Gastrocnemius medialis (tissue), 4 donors: ENCODE results near the gene XXYLT1. TPM values are rescaled to one million over a fixed set of nuclear protein-coding genes. Genes with fewer than 3 reads are reported as not detected.

Experiments used
- ATAC-seq, 2 donors: fragments of 150-250 bp; one replicate each; pipeline ENCODE4 v1.9.1; 2016
- DNase-seq, 2 donors: peaks; one replicate each; pipeline ENCODE4 v3.0.0-alpha.2; 2019
- H3K27ac ChIP-seq, 4 donors: fragments of 200-600 bp; sonication (generic); 1 replicate in 1 of 4; 2 replicates in 3 of 4; pipeline ENCODE4 v1.5.1; 2016 to 2018; ENCODE audit warnings: mild to moderate bottlenecking in 2 of 4, moderate library complexity in 1 of 4
- H3K27me3 ChIP-seq, 3 donors: fragments of 200-600 bp; sonication (generic) in 2 of 3; 1 replicate in 1 of 3; 2 replicates in 2 of 3; pipeline versions ENCODE4 v1.5.1 to v1.6.0; 2016 to 2019; ENCODE audit warnings: mild to moderate bottlenecking in 1 of 3, moderate library complexity in 1 of 3
- H3K36me3 ChIP-seq, 2 donors: fragments of 200-600 bp; sonication (generic) in 1 of 2; one replicate each; pipeline ENCODE4 v1.5.1; 2017 to 2018
- H3K4me1 ChIP-seq, 2 donors: fragments of 200-600 bp; sonication (generic) in 1 of 2; one replicate each; pipeline ENCODE4 v1.5.1; 2016 to 2017; ENCODE audit warnings: mild to moderate bottlenecking in 2 of 2
- H3K4me3 ChIP-seq, 4 donors: fragments of 200-600 bp; sonication (generic) in 3 of 4; 1 replicate in 1 of 4; 2 replicates in 3 of 4; pipeline ENCODE4 v1.5.1; 2016 to 2019; ENCODE audit warnings: mild to moderate bottlenecking in 2 of 4
- H3K9me3 ChIP-seq, 3 donors: fragments of 200-600 bp; sonication (generic) in 2 of 3; 1 replicate in 1 of 3; 2 replicates in 2 of 3; pipeline ENCODE4 v1.5.1; 2016 to 2019
- POLR2A ChIP-seq, 2 donors: fragments of 450-650 bp; IDR thresholded peaks; one replicate each; pipeline ENCODE4 v1.6.1; 2017; ENCODE audit warnings: antibody characterized with exemption in 2 of 2, mild to moderate bottlenecking in 2 of 2, moderate library complexity in 2 of 2
- in situ Hi-C, 4 donors: fragments of 200-750 bp; cut with MboI; loops; one replicate each; pipeline versions ENCODE4 v1.15.0 to v1.8.0; 2017; ENCODE audit warnings: low sequenced_read_pairs in 4 of 4
- intact Hi-C: fragments of 100-400 bp; cut with DNase I; formaldehyde crosslinking; loops from one replicate; pipeline ENCODE4 v1.15.1; 2023; ENCODE audit warnings: low total_unique reads
- total RNA-seq, 4 donors: library from RNA; depleted of rRNA; stranded (reverse); fragments of >200 nt; gene quantifications; one replicate each; pipeline versions ENCODE4 v1.1.0 to v1.2.3, GENCODE V29; 2016
- TF ChIP-seq, protein P1 (sequence below), 5 experiments: fragments of 450-650 bp in 3 of 5; fragments of 200-600 bp in 2 of 5; sonication (generic) in 2 of 5; IDR thresholded peaks in 4 of 5; conservative IDR thresholded peaks in 1 of 5; 1 replicate in 4 of 5; 2 replicates in 1 of 5; pipeline ENCODE4 v1.5.1; 2016 to 2019; ENCODE audit warnings: antibody characterized with exemption in 5 of 5, mild to moderate bottlenecking in 3 of 5, moderate library complexity in 3 of 5

The XXYLT1 gene
- total RNA-seq, 4 donors from 2014 or later, result 0.87 to 3.1 (median 1.3) TPM

DNA sequence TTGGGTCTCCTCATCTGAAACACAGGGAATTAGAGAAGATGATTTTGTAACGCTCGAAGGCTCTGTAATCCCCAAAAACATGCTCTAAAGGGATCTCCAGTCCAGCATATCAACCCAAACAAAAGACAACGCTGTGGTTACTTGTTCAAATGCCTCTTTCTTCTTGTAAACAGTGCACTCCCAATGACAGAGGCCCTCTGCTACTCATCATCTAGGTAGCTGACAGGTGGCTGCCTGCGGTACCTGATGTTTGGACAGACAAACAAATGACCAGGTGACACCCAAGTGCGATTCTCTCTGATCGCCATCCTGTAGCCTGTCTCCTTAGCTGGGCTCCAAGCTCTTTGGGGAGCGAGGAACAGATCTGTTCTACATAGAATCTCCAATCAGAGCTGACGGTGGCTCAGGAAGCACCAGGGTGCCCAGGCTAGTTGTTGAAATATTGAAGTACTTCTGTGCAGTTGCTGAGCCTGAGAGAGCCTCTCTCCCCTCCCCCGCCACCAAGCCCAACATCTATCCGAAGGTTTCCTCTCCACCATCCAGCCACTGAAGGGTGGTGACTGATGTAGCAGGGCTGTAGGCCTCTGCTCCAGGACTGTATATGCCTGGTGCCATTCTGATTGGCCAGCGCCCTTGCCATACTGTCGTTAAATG is 238.7 kb downstream of the XXYLT1 start:
- no peak for TF ChIP-seq POLR2A (IDR thresholded peaks at IDR 0.05)
- peaks cover 0 to 3% of the 10 kb centered on the region in 2 donors for H3K4me1 ChIP-seq
- DNase-seq (no peak), ATAC-seq (no peak)
- H3K4me3 ChIP-seq, result no peak overlapping the region
- intact Hi-C loops, result no loop called here
- no peaks in the 10 kb centered on the region for H3K27me3 ChIP-seq
- no peaks in the 10 kb centered on the region for H3K36me3 ChIP-seq
- peak overlapping the region in 1 of 4 donors; percentile 31 for H3K27ac ChIP-seq
- H3K9me3 ChIP-seq, result no peaks in the 10 kb centered on the region
- in situ Hi-C loops, result no loop called here

DNA sequence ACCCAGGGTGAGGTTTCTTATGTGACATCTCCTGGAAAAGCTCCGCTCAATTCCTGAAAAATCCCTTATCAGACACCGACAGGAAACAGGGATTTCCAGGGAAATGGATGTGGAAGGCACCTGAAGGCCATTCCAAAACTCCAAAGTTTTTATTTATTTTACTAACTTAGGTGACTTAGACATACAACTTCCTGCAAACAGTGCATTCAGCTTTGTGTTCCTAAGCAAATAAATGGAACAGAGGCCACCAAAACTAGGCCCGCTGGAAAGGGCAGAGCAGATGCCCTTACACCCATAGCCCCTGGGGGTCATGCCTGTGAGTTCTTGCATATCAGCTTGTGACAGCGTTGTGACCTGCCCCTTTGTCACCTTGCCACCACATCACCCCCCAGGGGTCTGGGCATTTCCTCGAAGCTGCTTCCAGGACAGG is 239.4 kb downstream of the XXYLT1 start:
- no peaks in the 10 kb centered on the region for H3K9me3 ChIP-seq
- H3K4me3 ChIP-seq, result no peak overlapping the region
- ATAC-seq, result peak; percentile 20 to 51
- peak overlapping the region in 3 of 4 donors; percentile 54 to 67 (median 58) for H3K27ac ChIP-seq
- TF ChIP-seq, protein P1, sequence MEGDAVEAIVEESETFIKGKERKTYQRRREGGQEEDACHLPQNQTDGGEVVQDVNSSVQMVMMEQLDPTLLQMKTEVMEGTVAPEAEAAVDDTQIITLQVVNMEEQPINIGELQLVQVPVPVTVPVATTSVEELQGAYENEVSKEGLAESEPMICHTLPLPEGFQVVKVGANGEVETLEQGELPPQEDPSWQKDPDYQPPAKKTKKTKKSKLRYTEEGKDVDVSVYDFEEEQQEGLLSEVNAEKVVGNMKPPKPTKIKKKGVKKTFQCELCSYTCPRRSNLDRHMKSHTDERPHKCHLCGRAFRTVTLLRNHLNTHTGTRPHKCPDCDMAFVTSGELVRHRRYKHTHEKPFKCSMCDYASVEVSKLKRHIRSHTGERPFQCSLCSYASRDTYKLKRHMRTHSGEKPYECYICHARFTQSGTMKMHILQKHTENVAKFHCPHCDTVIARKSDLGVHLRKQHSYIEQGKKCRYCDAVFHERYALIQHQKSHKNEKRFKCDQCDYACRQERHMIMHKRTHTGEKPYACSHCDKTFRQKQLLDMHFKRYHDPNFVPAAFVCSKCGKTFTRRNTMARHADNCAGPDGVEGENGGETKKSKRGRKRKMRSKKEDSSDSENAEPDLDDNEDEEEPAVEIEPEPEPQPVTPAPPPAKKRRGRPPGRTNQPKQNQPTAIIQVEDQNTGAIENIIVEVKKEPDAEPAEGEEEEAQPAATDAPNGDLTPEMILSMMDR (IDR thresholded peaks at IDR 0.05 in 4 of 5, conservative IDR thresholded peaks at IDR 0.05 in 1 of 5), result no peak
- no peak for TF ChIP-seq POLR2A (IDR thresholded peaks at IDR 0.05)
- DNase-seq, result no peak
- no peaks in the 10 kb centered on the region for H3K27me3 ChIP-seq
- no peaks in the 10 kb centered on the region for H3K36me3 ChIP-seq
- intact Hi-C loops (no loop called here), in situ Hi-C loops (no loop called here)
- peaks cover 0 to 3% of the 10 kb centered on the region in 2 donors for H3K4me1 ChIP-seq

DNA sequence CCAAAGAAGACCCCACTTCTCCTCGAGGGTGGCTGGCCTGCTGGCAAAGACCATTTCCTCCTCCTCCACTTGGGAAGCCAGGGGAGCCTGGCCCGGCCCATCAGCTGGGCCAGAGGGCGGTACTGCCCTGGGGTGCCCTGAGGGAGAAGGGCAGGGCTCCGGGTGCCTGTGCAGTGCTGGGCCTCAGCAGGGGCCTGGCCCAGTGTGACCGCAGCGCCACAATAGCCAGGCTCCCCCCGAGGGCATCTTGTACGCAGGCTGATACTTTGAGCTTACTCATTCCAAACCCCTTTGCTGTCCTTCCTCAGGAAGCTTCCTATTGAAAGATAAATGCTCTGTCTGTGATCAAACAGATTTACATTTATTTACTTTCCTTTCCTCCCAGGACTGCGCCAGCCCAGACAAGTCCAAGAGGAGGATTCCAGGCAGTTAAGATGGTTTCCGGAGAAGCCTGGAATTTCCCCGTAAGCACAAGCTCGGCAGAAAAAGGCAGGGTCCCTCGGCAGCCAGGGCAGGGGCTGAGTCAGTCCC is 240.1 kb downstream of the XXYLT1 start:
- in situ Hi-C loops (no loop called here), intact Hi-C loops (no loop called here)
- ATAC-seq, result peak in 1 of 2 donors; percentile 18

DNA sequence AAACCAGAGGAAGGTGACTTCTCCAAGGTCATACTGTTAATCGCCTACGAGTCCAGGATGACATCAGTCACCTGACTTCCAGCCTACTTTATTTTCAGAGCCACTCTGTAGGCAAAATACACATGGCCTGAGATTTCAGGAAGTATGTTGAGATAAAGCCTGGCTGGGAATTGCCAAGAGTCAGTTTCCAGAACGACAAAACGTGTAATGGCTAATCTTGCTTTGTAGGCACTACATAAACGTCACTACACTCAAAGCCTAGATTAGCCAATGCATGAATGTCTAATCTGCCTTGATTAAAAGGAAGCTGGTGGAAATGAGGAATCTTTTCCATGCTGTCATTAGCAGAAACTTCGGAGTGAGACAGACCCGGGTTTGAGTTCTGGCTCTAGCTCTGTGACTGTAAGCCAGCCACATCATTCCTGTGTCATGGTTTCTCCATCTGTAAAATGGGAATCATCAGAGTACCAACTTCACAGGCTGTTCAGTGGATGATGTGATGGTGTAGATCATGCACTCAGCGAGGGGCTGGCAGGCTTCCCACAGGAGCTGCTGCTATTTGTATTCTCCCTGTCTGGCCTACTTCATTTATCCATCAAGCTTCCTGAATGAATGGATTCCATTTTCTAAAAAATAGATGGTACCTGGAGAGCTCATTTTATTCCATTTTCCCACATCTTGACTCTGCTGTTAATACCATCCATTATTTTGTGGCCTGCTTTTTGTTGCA is 241.9 kb downstream of the XXYLT1 start:
- Histone ChIP-seq H3K4me1 (peaks cover 0 to 3% of the 10 kb centered on the region in 2 donors), H3K9me3 (no peaks in the 10 kb centered on the region), H3K27ac (no peak overlapping the region), H3K4me3 (no peak overlapping the region), H3K36me3 (no peaks in the 10 kb centered on the region), H3K27me3 (no peaks in the 10 kb centered on the region)
- intact Hi-C loops (no loop called here), in situ Hi-C loops (no loop called here)
- DNase-seq (no peak), ATAC-seq (no peak)
- TF ChIP-seq, protein P1 (IDR thresholded peaks at IDR 0.05 in 4 of 5, conservative IDR thresholded peaks at IDR 0.05 in 1 of 5), result no peak
- TF ChIP-seq POLR2A (IDR thresholded peaks at IDR 0.05), result no peak

More for the DNA sequence above, 240.1 kb downstream of the XXYLT1 start:
- Histone ChIP-seq H3K4me1 (peaks cover 0 to 3% of the 10 kb centered on the region in 2 donors), H3K27me3 (no peaks in the 10 kb centered on the region), H3K27ac (peak overlapping the region; percentile 11 to 67 (median 56)), H3K4me3 (no peak overlapping the region), H3K36me3 (no peaks in the 10 kb centered on the region), H3K9me3 (no peaks in the 10 kb centered on the region)
- TF ChIP-seq, protein P1 (IDR thresholded peaks at IDR 0.05 in 4 of 5, conservative IDR thresholded peaks at IDR 0.05 in 1 of 5), result no peak
- no peak for TF ChIP-seq POLR2A (IDR thresholded peaks at IDR 0.05)
- DNase-seq, result no peak

DNA sequence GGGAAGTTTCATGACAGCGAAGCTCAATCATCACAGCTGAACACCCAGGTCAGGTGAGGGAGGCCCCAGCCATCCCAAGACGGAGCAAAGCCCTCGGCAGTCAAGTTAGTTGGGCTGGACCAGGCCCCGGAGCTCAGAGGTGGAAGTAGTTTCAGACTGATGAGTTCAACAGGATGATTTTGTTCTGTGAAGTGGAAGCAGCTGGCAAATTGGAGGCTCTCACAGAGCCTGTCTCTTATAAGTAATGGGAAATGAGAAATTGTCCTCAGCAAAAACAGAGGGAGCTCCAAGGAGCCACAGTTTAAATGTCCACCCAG is 245.1 kb downstream of the XXYLT1 start:
- DNase-seq (no peak), ATAC-seq (no peak)
- TF ChIP-seq, protein P1 (IDR thresholded peaks at IDR 0.05 in 4 of 5, conservative IDR thresholded peaks at IDR 0.05 in 1 of 5), result no peak
- no peak for TF ChIP-seq POLR2A (IDR thresholded peaks at IDR 0.05)

More for the DNA sequence above, 245.1 kb downstream of the XXYLT1 start:
- Histone ChIP-seq H3K4me3 (no peak overlapping the region), H3K4me1 (no peaks in the 10 kb centered on the region), H3K36me3 (no peaks in the 10 kb centered on the region), H3K27me3 (no peaks in the 10 kb centered on the region), H3K9me3 (no peaks in the 10 kb centered on the region), H3K27ac (no peak overlapping the region)
- in situ Hi-C loops (no loop called here), intact Hi-C loops (no loop called here)
